Glutamatergic neuron (in vitro differentiated cells): Measurements from ENCODE around the gene USH2A. TPM values are rescaled to one million over a fixed set of nuclear protein-coding genes. Genes with fewer than 3 reads are reported as not detected.

ENCODE experiments used
- DNase-seq: peaks from one replicate; pipeline ENCODE4 v3.0.0; 2022
- H3K27ac Mint-ChIP-seq: one replicate; pipeline ENCODE4 v1.8.0; 2020; ENCODE audit warnings: mild to moderate bottlenecking, mixed read lengths, inconsistent platforms; ENCODE audit not compliant: unreplicated experiment
- H3K27me3 Mint-ChIP-seq: one replicate; pipeline ENCODE4 v1.8.0; 2020; ENCODE audit warnings: mild to moderate bottlenecking, moderate library complexity, mixed read lengths, inconsistent platforms; ENCODE audit not compliant: unreplicated experiment
- H3K36me3 Mint-ChIP-seq: one replicate; pipeline ENCODE4 v1.8.0; 2020; ENCODE audit warnings: mild to moderate bottlenecking, mixed read lengths, inconsistent platforms; ENCODE audit not compliant: unreplicated experiment
- H3K4me1 Mint-ChIP-seq: one replicate; pipeline ENCODE4 v1.8.0; 2020; ENCODE audit warnings: mild to moderate bottlenecking, low read depth, mixed read lengths, inconsistent platforms; ENCODE audit not compliant: unreplicated experiment
- H3K4me3 Mint-ChIP-seq: one replicate; pipeline ENCODE4 v1.8.0; 2020; ENCODE audit warnings: mild to moderate bottlenecking, mixed read lengths, inconsistent platforms; ENCODE audit not compliant: unreplicated experiment
- H3K9me3 Mint-ChIP-seq: one replicate; pipeline ENCODE4 v1.8.0; 2020; ENCODE audit warnings: mild to moderate bottlenecking, moderate library complexity, mixed read lengths, inconsistent platforms; ENCODE audit not compliant: unreplicated experiment
- CTCF ChIP-seq: fragments of 200-600 bp; sonication (generic); IDR thresholded peaks from one replicate; pipeline ENCODE4 v1.5.0; 2021; ENCODE audit not compliant: partially characterized antibody, unreplicated experiment
- total RNA-seq: library from RNA; stranded (reverse); fragmentation: NEBNext Ultra II Directional; extraction: Animal tissue kit (Norgen Biotek cat#: 25700); gene quantifications from one replicate; pipeline ENCODE4 v1.2.1, GENCODE V29; 2021; ENCODE audit not compliant: unreplicated experiment

Gene USH2A
- total RNA-seq, 1 donor from 2014 or later, result not detected

GRCh38 chr1:215844266-215844665 lies 579.0 kb downstream of the USH2A start:
- Mint-ChIP-seq H3K9me3 (no peaks in the 10 kb centered on the region), H3K27ac (peak overlapping the region; percentile 90), H3K4me1 (peaks cover 18% of the 10 kb centered on the region), H3K27me3 (no peaks in the 10 kb centered on the region), H3K36me3 (no peaks in the 10 kb centered on the region), H3K4me3 (no peak overlapping the region)
- no peak for DNase-seq
- no peak for TF ChIP-seq CTCF

- TF ChIP-seq CTCF, result no peak
- H3K27me3 Mint-ChIP-seq, result no peaks in the 10 kb centered on the region
- H3K9me3 Mint-ChIP-seq, result no peaks in the 10 kb centered on the region
- H3K27ac Mint-ChIP-seq, result no peak overlapping the region
- no peak overlapping the region for H3K4me3 Mint-ChIP-seq
- H3K4me1 Mint-ChIP-seq, result peaks cover 18% of the 10 kb centered on the region
- H3K36me3 Mint-ChIP-seq, result no peaks in the 10 kb centered on the region
- DNase-seq, result no peak
Observed at GRCh38 chr1:215842905-215843304, 580.3 kb downstream of the USH2A start.

- Mint-ChIP-seq H3K9me3 (no peaks in the 10 kb centered on the region), H3K27ac (no peak overlapping the region), H3K36me3 (peaks cover 7% of the 10 kb centered on the region), H3K4me1 (no peaks in the 10 kb centered on the region), H3K4me3 (no peak overlapping the region), H3K27me3 (no peaks in the 10 kb centered on the region)
- no peak for TF ChIP-seq CTCF
- no peak for DNase-seq
Observed at GRCh38 chr1:215835951-215836350, 587.3 kb downstream of the USH2A start.

- no peak overlapping the region for H3K27ac Mint-ChIP-seq
- TF ChIP-seq CTCF, result no peak
- DNase-seq, result no peak
Observed at GRCh38 chr1:215833941-215834729, 589.1 kb downstream of the USH2A start.

GRCh38 chr1:215830226-215830810 lies 592.9 kb downstream of the USH2A start:
- Mint-ChIP-seq H3K9me3 (no peaks in the 10 kb centered on the region), H3K36me3 (peaks cover 14% of the 10 kb centered on the region), H3K4me3 (no peak overlapping the region), H3K4me1 (no peaks in the 10 kb centered on the region), H3K27ac (no peak overlapping the region), H3K27me3 (no peaks in the 10 kb centered on the region)
- DNase-seq, result no peak
- no peak for TF ChIP-seq CTCF

More at GRCh38 chr1:215833941-215834729, 589.1 kb downstream of the USH2A start:
- Mint-ChIP-seq H3K36me3 (peaks cover 14% of the 10 kb centered on the region), H3K4me1 (no peaks in the 10 kb centered on the region), H3K4me3 (no peak overlapping the region), H3K27me3 (no peaks in the 10 kb centered on the region), H3K9me3 (no peaks in the 10 kb centered on the region)
